H1 (cell line): ENCODE results near the gene NFATC1. TPM values are rescaled to one million over a fixed set of nuclear protein-coding genes. Genes with fewer than 3 reads are reported as not detected.

Experiments used
- CBX5 ChIP-seq: fragments of 300-800, 300-1000 bp; sonication (generic); IDR thresholded peaks from 2 replicates; pipeline ENCODE4 v1.7.1; 2016; ENCODE audit warnings: antibody characterized with exemption, low read length, low read depth
- CREB1 ChIP-seq: IDR thresholded peaks from 2 replicates; pipeline ENCODE4 v1.6.1; 2012; ENCODE audit warnings: inconsistent platforms
- CTBP2 ChIP-seq: IDR thresholded peaks from 2 replicates; pipeline ENCODE4 v1.7.0; 2011; ENCODE audit warnings: borderline replicate concordance, mild to moderate bottlenecking, moderate library complexity, mixed read lengths, low read length; ENCODE audit not compliant: insufficient read depth, insufficient read length
- EZH2 ChIP-seq: fragments of 200-600 bp; sonication (generic); IDR thresholded peaks from 2 replicates; pipeline ENCODE4 v1.7.1; 2012; ENCODE audit warnings: low read depth, mild to moderate bottlenecking, moderate library complexity, low read length, inconsistent platforms; ENCODE audit not compliant: severe bottlenecking
- JUND ChIP-seq: IDR thresholded peaks from 2 replicates; pipeline ENCODE4 v1.6.1; 2011; ENCODE audit warnings: mild to moderate bottlenecking, improper control_type of control experiment, low read length
- RAD21 ChIP-seq, 2 experiments: IDR thresholded peaks in 1 of 2; conservative IDR thresholded peaks in 1 of 2; 2 replicates each; pipeline ENCODE4 v1.6.1; 2011; ENCODE audit warnings: low read depth in 2 of 2, low read length in 2 of 2, improper control_type of control experiment in 1 of 2, inconsistent platforms in 1 of 2, mild to moderate bottlenecking in 1 of 2, moderate library complexity in 1 of 2
- ZNF274 ChIP-seq: IDR thresholded peaks from 2 replicates; pipeline ENCODE4 v1.7.0; 2012; ENCODE audit warnings: low read length, borderline replicate concordance; ENCODE audit errors: extremely low read depth
- polyA plus RNA-seq, 7 experiments: library from polyadenylated mRNA; depleted of rRNA in 3 of 7; stranded (reverse) in 5 of 7; unstranded in 2 of 7; fragments of >200 nt in 5 of 7; fragments of 200-250 nt in 2 of 7; gene quantifications; 1 replicate in 5 of 7; 2 replicates in 1 of 7; 4 replicates in 1 of 7; pipeline versions ENCODE4 v1.2.1 to v1.2.3, GENCODE V29; 2011 to 2013; ENCODE audit warnings: missing spikeins in 2 of 7, mixed read lengths in 2 of 7
- total RNA-seq: library from RNA; stranded (reverse); fragmentation: NEBNext Ultra II Directional; extraction: Animal tissue kit (Norgen Biotek cat#: 25700); gene quantifications from 2 replicates; pipeline ENCODE4 v1.2.1, GENCODE V29; 2021

The NFATC1 gene
- total and polyA plus RNA-seq, 2 of the 8 experiments (the other 6 are each of a cell fraction or from before 2014, with no cell fraction given): 2.0 to 6.6 TPM

DNA sequence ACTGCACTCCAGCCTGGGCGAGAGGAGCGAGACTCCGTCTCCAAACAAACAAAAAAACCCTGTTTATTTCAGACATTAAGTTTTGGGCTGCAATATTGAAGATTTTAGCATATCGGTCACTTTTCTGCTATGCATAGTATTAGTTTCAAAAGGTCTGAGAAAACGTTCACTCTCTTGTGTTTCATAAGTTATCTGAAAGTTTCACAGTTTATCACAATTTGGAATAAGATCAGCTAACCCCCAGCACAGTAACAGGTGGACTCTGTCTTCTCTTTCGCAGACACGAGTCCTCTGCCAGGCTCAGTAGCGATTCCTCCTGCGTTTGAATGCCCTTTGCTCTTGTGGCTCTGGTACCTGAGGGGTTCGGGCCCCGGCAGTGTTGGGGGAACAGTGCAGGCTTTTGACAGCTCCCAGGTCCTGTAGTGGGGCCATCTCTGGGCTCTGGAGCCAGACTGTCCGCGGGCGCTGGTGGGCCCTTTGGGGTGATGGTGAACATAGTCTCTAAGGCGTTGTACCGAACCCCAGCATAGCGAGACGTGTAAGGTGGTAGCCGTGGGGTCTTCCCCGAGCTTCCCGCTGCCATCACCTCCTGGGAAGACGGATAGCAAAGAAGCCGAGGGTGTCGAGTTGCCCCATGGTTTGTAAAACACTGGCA lies 20.4 kb downstream of the NFATC1 start (continued):
- TF ChIP-seq CTBP2 (no peak), RAD21 (IDR thresholded peaks at IDR 0.05 in 1 of 2, conservative IDR thresholded peaks at IDR 0.05 in 1 of 2; ENCODE audit: low read depth in 2 of 2, low read length in 2 of 2) (no peak), CBX5 (no peak), ZNF274 (no peak), JUND (no peak), EZH2 (no peak), CREB1 (no peak)
- TF ChIP-seq, all 59 proteins: peak for 0
